H1 (cell line): ENCODE measurements around the gene CEP44. TPM values are rescaled to one million over a fixed set of nuclear protein-coding genes. Genes with fewer than 3 reads are reported as not detected.

ENCODE experiments used
- CTCF ChIA-PET: fragments of 300-600 bp; sonication (Branson Sonifier 250); formaldehyde crosslinking; loops from one replicate; lab custom pipeline; 2021; ENCODE audit not compliant: partially characterized antibody; lab: Charles Lee
- POLR2A ChIA-PET: fragments of 300-600 bp; sonication (Branson Sonifier 250); formaldehyde crosslinking; loops from one replicate; lab custom pipeline; 2021; ENCODE audit warnings: inconsistent platforms; ENCODE audit not compliant: partially characterized antibody; lab: Charles Lee
- DNase-seq, 2 experiments: peaks; one replicate each; pipeline versions ENCODE4 v3.0.0 to v3.0.0-alpha.2; 2010 to 2022; ENCODE audit warnings: low spot score in 2 of 2, low read depth in 1 of 2, mixed read lengths in 1 of 2
- FAIRE-seq: peaks from 2 replicates; lab custom pipeline; 2011; peaks lifted over from hg19 to GRCh38; lab: Jason Lieb, UNC
- H2AFZ ChIP-seq: 2 replicates; pipeline ENCODE4 v1.8.1; 2012; ENCODE audit warnings: low read length, inconsistent platforms
- H2AK5ac ChIP-seq: 2 replicates; pipeline ENCODE4 v1.6.1; 2013; ENCODE audit warnings: low read depth, low read length
- H2BK120ac ChIP-seq: replicated peaks from 2 replicates; pipeline ENCODE3; 2013; ENCODE audit warnings: low read depth, low read length, inconsistent platforms
- H2BK12ac ChIP-seq: 2 replicates; pipeline ENCODE4 v1.6.1; 2013; ENCODE audit warnings: low read depth, low read length
- H2BK15ac ChIP-seq: 2 replicates; pipeline ENCODE4 v1.6.1; 2013; ENCODE audit warnings: low read length
- H2BK20ac ChIP-seq: 2 replicates; pipeline ENCODE4 v1.6.1; 2013; ENCODE audit warnings: low read length
- H2BK5ac ChIP-seq: 2 replicates; pipeline ENCODE4 v1.6.1; 2013; ENCODE audit warnings: low read depth, low read length
- H3K14ac ChIP-seq: 2 replicates; pipeline ENCODE4 v1.6.1; 2013; ENCODE audit warnings: inconsistent platforms; ENCODE audit not compliant: insufficient read length
- H3K18ac ChIP-seq: 2 replicates; pipeline ENCODE4 v1.6.1; 2013; ENCODE audit warnings: low read length; ENCODE audit errors: extremely low read depth
- H3K23ac ChIP-seq: 2 replicates; pipeline ENCODE4 v1.6.1; 2013; ENCODE audit warnings: inconsistent platforms; ENCODE audit not compliant: insufficient read length
- H3K23me2 ChIP-seq: 2 replicates; pipeline ENCODE4 v1.6.1; 2013; ENCODE audit warnings: low read depth, low read length
- H3K27ac ChIP-seq: 2 replicates; pipeline ENCODE4 v1.6.1; 2011; ENCODE audit warnings: low read depth, low read length, inconsistent platforms
- H3K27me3 ChIP-seq, 4 experiments: replicated peaks in 1 of 4; 1 replicate in 1 of 4; 2 replicates in 3 of 4; pipeline versions ENCODE4 v1.6.1 to v1.8.1; 2011 to 2013; ENCODE audit warnings: low read length in 3 of 4, mild to moderate bottlenecking in 3 of 4, inconsistent platforms in 2 of 4, mixed read lengths in 2 of 4, moderate library complexity in 1 of 4; ENCODE audit not compliant: control insufficient read depth in 3 of 4, insufficient read depth in 3 of 4; ENCODE audit errors: extremely low read depth in 1 of 4
- H3K36me3 ChIP-seq, 4 experiments: 2 replicates each; pipeline versions ENCODE4 v1.6.1 to v1.8.1; 2011 to 2013; ENCODE audit warnings: mild to moderate bottlenecking in 4 of 4, low read length in 3 of 4, moderate library complexity in 2 of 4, control low read depth in 1 of 4, inconsistent platforms in 1 of 4; ENCODE audit not compliant: insufficient read depth in 4 of 4, control insufficient read depth in 2 of 4
- H3K4ac ChIP-seq: replicated peaks from 2 replicates; pipeline ENCODE3; 2013; ENCODE audit warnings: low read length, low read depth, mixed read lengths, inconsistent platforms; ENCODE audit not compliant: insufficient read length
- H3K4me1 ChIP-seq, 4 experiments: replicated peaks in 1 of 4; 1 replicate in 1 of 4; 2 replicates in 3 of 4; pipeline versions ENCODE4 v1.6.1 to v1.8.1; 2011 to 2013; ENCODE audit warnings: low read length in 3 of 4, inconsistent platforms in 2 of 4, mixed read lengths in 1 of 4; ENCODE audit not compliant: insufficient read depth in 4 of 4, control insufficient read depth in 3 of 4
- H3K4me2 ChIP-seq, 2 experiments: 2 replicates each; pipeline versions ENCODE4 v1.6.1 to v1.8.1; 2011 to 2013; ENCODE audit warnings: low read depth in 2 of 2, low read length in 2 of 2, control low read depth in 1 of 2, inconsistent platforms in 1 of 2, mild to moderate bottlenecking in 1 of 2; ENCODE audit not compliant: insufficient read depth in 1 of 2
- H3K4me3 ChIP-seq, 4 experiments: fragments of 200-600, 300-600 bp in 1 of 4; sonication (generic), shearing (Covaris generic), sonication (Bioruptor Twin) in 1 of 4; 2 replicates each; pipeline versions ENCODE4 v1.5.1 to v1.8.1; 2011 to 2016; ENCODE audit warnings: low read length in 4 of 4, low read depth in 3 of 4, control low read depth in 2 of 4, inconsistent platforms in 2 of 4, mild to moderate bottlenecking in 2 of 4, mixed read lengths in 1 of 4, moderate library complexity in 1 of 4; ENCODE audit not compliant: insufficient read depth in 2 of 4; ENCODE audit errors: extremely low read depth in 1 of 4
- H3K56ac ChIP-seq: replicated peaks from 2 replicates; pipeline ENCODE3; 2013; ENCODE audit warnings: low read depth, mild to moderate bottlenecking, mixed read lengths, low read length, inconsistent platforms; ENCODE audit not compliant: insufficient read length
- H3K79me1 ChIP-seq: 2 replicates; pipeline ENCODE4 v1.6.1; 2013; ENCODE audit warnings: low read depth, low read length, control low read depth
- H3K79me2 ChIP-seq, 2 experiments: 2 replicates each; pipeline versions ENCODE4 v1.6.1 to v1.8.1; 2012 to 2013; ENCODE audit warnings: low read length in 2 of 2, mild to moderate bottlenecking in 2 of 2, inconsistent platforms in 1 of 2; ENCODE audit not compliant: insufficient read depth in 2 of 2, control insufficient read depth in 1 of 2
- H3K9ac ChIP-seq, 4 experiments: replicated peaks in 1 of 4; 1 replicate in 1 of 4; 2 replicates in 3 of 4; pipeline versions ENCODE4 v1.6.1 to v1.8.1; 2011 to 2013; ENCODE audit warnings: low read depth in 3 of 4, low read length in 3 of 4, control low read depth in 2 of 4, mild to moderate bottlenecking in 2 of 4, moderate library complexity in 2 of 4, inconsistent platforms in 1 of 4; ENCODE audit errors: extremely low read depth in 1 of 4
- H3K9me3 ChIP-seq, 2 experiments: 2 replicates each; pipeline versions ENCODE4 v1.6.1 to v1.8.1; 2012 to 2013; ENCODE audit warnings: mild to moderate bottlenecking in 2 of 2, moderate library complexity in 2 of 2, control low read depth in 1 of 2, inconsistent platforms in 1 of 2, low read depth in 1 of 2, low read length in 1 of 2, mixed read lengths in 1 of 2; ENCODE audit not compliant: insufficient read depth in 2 of 2
- H4K20me1 ChIP-seq, 2 experiments: replicated peaks in 1 of 2; 2 replicates each; pipeline versions ENCODE3 to v1.8.1; 2011 to 2013; ENCODE audit warnings: inconsistent platforms in 2 of 2, low read length in 2 of 2, mild to moderate bottlenecking in 1 of 2; ENCODE audit not compliant: insufficient read depth in 2 of 2, control insufficient read depth in 1 of 2
- H4K5ac ChIP-seq: 2 replicates; pipeline ENCODE4 v1.6.1; 2013; ENCODE audit warnings: low read length, low read depth, mixed read lengths, inconsistent platforms; ENCODE audit not compliant: insufficient read length
- H4K8ac ChIP-seq: 2 replicates; pipeline ENCODE4 v1.8.0; 2013; ENCODE audit warnings: mild to moderate bottlenecking, moderate library complexity, low read length, inconsistent platforms; ENCODE audit not compliant: insufficient read depth; ENCODE audit errors: extremely low read depth
- H4K91ac ChIP-seq: replicated peaks from 2 replicates; pipeline ENCODE3; 2013; ENCODE audit warnings: low read length, mixed read lengths, inconsistent platforms; ENCODE audit not compliant: insufficient read length
- GTF2F1 ChIP-seq: IDR thresholded peaks from 2 replicates; pipeline ENCODE4 v1.6.1; 2012; ENCODE audit warnings: low read depth, low read length, improper control_type of control experiment, borderline replicate concordance
- RAD21 ChIP-seq, 2 experiments: IDR thresholded peaks in 1 of 2; conservative IDR thresholded peaks in 1 of 2; 2 replicates each; pipeline ENCODE4 v1.6.1; 2011; ENCODE audit warnings: low read depth in 2 of 2, low read length in 2 of 2, improper control_type of control experiment in 1 of 2, inconsistent platforms in 1 of 2, mild to moderate bottlenecking in 1 of 2, moderate library complexity in 1 of 2
- TCF12 ChIP-seq: IDR thresholded peaks from 2 replicates; pipeline ENCODE4 v1.6.1; 2011; ENCODE audit warnings: low read depth, mild to moderate bottlenecking, low read length
- WGBS, 2 experiments: shearing (Covaris generic) in 1 of 2; methylation state at CpG; one replicate each; pipeline versions ENCODE4 v1.1.6 to v1.1.7; 2013 to 2015; ENCODE audit warnings: low lambda C conversion rate in 2 of 2, mixed read lengths in 2 of 2, inconsistent platforms in 1 of 2, low coverage in 1 of 2, missing lambda C conversion rate in 1 of 2; ENCODE audit not compliant: insufficient replicate concordance in 2 of 2, insufficient coverage in 1 of 2, insufficient read length in 1 of 2; ENCODE audit errors: extremely low coverage in 1 of 2, missing lambda C conversion rate in 1 of 2; 5-methylcytosine and 5-hydroxymethylcytosine counted together
- polyA plus RNA-seq, 7 experiments: library from polyadenylated mRNA; depleted of rRNA in 3 of 7; stranded (reverse) in 5 of 7; unstranded in 2 of 7; fragments of >200 nt in 5 of 7; fragments of 200-250 nt in 2 of 7; gene quantifications; 1 replicate in 5 of 7; 2 replicates in 1 of 7; 4 replicates in 1 of 7; pipeline versions ENCODE4 v1.2.1 to v1.2.3, GENCODE V29; 2011 to 2013; ENCODE audit warnings: missing spikeins in 2 of 7, mixed read lengths in 2 of 7
- total RNA-seq: library from RNA; stranded (reverse); fragmentation: NEBNext Ultra II Directional; extraction: Animal tissue kit (Norgen Biotek cat#: 25700); gene quantifications from 2 replicates; pipeline ENCODE4 v1.2.1, GENCODE V29; 2021

The CEP44 gene
- total and polyA plus RNA-seq, 2 of the 8 experiments (the other 6 are each of a cell fraction or from before 2014, with no cell fraction given) = 3.4 to 17.1 TPM

DNA sequence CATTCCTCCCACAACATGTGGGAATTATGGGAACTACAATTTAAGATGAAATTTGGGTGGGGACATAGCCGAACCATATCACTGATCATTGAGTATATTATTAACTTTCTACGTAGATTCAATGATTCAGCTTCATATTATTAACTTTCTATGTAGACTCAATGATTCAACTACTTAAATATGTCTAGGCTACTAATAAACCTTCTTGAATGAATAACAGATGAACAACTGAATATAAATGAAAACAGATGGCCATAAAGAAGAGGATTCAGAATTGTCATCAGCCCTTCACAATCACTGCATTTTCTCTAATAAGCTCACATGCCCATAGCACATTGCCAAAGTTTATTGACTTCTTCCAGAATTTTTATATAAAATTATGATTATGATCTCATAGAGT is 57.0 kb downstream of the CEP44 start:
- FAIRE-seq = no peak
- Histone ChIP-seq H2AFZ (no peak overlapping the region), H3K4me3 (no peak overlapping the region), H3K23ac (no peak overlapping the region), H3K4me1 (no peaks in the 10 kb centered on the region), H3K18ac (no peak overlapping the region), H3K4ac (no peak overlapping the region), H3K36me3 (no peaks in the 10 kb centered on the region), H3K9me3 (no peaks in the 10 kb centered on the region), H4K91ac (no peak overlapping the region), H2BK5ac (no peak overlapping the region), H4K20me1 (no peaks in the 10 kb centered on the region), H3K79me2 (no peaks in the 10 kb centered on the region), H2BK20ac (no peak overlapping the region), H2BK15ac (no peak overlapping the region), H3K79me1 (no peaks in the 10 kb centered on the region), H3K56ac (no peak overlapping the region), H2BK12ac (no peak overlapping the region), H4K8ac (no peak overlapping the region), H3K4me2 (no peak overlapping the region), H2BK120ac (no peak overlapping the region), H3K14ac (no peak overlapping the region), H3K23me2 (no peaks in the 10 kb centered on the region), H3K27ac (no peak overlapping the region), H3K27me3 (no peaks in the 10 kb centered on the region), H2AK5ac (no peak overlapping the region), H3K9ac (no peak overlapping the region), H4K5ac (no peak overlapping the region)
- ChIA-PET CTCF (interaction anchor here (1.0 kb wide), 1 partner anchor 448 kb away, joined by 3 read pairs; no protein-coding TSS in a partner anchor), POLR2A (no interaction called here)
- TF ChIP-seq RAD21 (IDR thresholded peaks at IDR 0.05 in 1 of 2, conservative IDR thresholded peaks at IDR 0.05 in 1 of 2; ENCODE audit: low read depth in 2 of 2, low read length in 2 of 2) = no peak
- no peak for TF ChIP-seq GTF2F1
- TF ChIP-seq TCF12 = no peak
- WGBS, 2 experiments = 94% methylated on average over 2 of the region's 2 CpGs; no CpG with 5 or more reads in 1 of the 2 experiments
- DNase-seq = no peak
